HG02763 (cell line): Measurements from ENCODE around the gene PRKCZ.

ENCODE experiments used
- ATAC-seq: cut with Tn5 transposase; IDR thresholded peaks from one replicate; pipeline ENCODE4 v1.9.1; 2021; ENCODE audit warnings: mild to moderate bottlenecking, moderate library complexity; ENCODE audit not compliant: unreplicated experiment

PRKCZ gene

DNA sequence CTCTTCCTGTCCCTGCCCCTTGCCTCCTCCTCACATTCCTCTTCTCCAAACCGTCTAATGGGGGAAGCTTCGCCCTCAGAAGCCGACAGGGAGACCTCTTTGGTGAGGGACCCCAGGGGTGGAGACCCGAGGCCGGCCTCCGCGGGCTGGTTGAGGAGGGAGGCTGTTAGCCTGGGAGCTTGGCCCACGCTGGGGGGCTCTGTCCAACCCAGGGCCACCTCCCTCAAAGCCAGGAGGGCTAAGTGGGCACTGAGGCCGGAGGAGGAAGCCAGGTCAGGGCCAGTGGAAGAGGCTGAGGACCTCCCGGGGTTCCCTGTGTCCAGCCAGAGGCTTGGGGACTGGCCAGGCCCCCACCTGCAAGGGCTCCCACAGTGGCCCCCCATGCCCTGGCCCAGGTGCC lies 25.8 kb upstream of the PRKCZ start:
- no peak for ATAC-seq

DNA sequence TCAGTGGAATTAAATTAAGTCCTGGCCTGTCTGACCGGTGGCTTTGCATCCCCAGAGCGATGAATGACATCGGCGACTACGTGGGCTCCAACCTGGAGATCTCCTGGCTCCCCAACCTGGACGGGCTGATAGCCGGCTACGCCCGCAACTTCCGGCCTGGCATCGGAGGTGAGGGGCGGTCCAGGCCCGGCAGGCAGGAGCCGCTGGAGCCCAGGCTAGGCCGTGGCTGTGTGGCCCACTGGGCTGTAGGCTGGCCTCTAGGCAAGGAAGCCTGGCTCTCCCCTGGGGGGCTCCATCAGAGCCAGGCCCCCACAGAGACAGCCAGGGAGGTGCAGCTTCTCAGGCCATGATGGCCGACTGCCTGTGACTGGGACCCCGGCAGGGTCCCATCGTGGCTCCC lies 25.3 kb upstream of the PRKCZ start:
- ATAC-seq = no peak

DNA sequence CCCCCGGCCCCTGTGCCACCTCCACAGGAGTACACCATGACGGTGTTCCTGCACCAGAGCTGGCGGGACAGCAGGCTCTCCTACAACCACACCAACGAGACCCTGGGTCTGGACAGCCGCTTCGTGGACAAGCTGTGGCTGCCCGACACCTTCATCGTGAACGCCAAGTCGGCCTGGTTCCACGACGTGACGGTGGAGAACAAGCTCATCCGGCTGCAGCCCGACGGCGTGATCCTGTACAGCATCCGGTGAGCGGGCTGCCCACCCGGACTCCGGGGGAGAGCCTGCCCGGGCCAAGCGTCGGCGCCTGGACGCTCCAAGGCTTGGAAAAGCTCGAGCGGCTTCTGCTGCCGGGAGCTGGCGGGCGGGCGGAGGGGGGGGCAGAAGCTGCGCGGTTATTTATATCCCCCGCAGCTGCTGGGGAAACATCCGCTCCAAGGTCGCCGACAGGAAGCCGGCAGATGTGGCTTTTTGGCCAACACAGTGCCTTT lies 24.7 kb upstream of the PRKCZ start:
- ATAC-seq = no peak

DNA sequence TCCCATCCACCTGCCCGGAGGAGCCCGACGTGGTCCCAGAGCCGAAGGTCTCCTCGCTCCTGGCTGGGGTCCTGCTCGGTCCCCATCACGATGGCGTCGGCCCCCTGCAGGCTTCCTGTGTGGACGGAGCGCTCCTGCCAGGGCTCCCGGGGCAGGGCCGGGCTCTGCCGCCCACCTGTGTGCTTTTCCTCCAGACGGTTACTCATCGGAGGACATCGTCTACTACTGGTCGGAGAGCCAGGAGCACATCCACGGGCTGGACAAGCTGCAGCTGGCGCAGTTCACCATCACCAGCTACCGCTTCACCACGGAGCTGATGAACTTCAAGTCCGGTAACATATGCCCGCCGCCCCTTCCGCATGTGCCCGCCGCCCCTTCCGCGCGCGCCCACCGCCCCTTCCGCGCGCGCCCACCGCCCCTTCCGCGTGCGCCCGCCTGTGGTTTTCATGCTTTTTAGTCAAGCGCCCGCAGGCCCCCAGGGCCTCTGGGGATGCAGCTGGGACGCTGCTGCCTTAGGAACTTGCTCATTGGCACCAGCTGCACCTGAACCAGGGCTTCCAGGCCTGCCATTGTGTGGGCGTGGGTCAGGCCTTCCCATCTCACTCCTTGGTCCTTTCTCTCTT lies 22.1 kb upstream of the PRKCZ start:
- no peak for ATAC-seq

DNA sequence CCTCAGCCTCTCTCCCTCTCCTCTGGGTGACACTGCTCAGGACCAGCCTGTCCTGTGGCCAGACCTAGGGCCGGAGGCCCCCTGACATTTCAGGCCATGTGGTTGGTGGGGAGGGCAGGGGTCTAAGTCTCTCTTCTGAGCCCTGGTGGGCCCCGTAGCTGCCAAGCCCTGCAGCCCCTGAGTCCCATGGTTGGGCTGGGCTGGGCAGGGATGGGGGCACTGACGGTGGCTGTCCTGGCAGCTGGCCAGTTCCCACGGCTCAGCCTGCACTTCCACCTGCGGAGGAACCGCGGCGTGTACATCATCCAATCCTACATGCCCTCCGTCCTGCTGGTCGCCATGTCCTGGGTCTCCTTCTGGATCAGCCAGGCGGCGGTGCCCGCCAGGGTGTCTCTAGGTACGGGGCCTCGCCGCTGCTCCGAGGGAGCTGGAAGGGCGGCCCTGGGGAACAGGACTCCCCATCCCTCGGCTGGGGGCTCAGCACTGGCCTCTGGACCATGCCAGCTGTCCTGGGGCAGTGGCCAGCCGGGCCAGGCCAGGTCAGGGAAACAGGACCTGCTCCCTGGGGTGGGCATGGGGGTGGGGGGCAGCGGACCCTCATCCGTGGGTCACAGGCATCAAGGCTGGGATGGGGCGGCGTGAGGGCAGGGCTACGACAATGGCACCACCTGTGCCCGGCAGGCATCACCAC lies 21.2 kb upstream of the PRKCZ start:
- no peak for ATAC-seq

DNA sequence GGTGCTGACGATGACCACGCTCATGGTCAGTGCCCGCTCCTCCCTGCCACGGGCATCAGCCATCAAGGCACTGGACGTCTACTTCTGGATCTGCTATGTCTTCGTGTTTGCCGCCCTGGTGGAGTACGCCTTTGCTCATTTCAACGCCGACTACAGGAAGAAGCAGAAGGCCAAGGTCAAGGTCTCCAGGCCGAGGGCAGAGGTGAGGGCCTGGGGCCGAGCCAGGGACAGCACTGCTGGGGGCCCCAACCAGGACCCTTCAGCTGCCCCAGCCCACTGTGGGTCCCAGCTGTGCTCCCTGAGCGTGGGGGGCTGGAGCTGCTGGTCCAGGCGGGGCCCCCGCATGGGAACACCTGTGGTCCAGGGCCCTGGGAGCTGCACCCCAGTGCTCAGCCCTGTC lies 20.6 kb upstream of the PRKCZ start:
- ATAC-seq = no peak

DNA sequence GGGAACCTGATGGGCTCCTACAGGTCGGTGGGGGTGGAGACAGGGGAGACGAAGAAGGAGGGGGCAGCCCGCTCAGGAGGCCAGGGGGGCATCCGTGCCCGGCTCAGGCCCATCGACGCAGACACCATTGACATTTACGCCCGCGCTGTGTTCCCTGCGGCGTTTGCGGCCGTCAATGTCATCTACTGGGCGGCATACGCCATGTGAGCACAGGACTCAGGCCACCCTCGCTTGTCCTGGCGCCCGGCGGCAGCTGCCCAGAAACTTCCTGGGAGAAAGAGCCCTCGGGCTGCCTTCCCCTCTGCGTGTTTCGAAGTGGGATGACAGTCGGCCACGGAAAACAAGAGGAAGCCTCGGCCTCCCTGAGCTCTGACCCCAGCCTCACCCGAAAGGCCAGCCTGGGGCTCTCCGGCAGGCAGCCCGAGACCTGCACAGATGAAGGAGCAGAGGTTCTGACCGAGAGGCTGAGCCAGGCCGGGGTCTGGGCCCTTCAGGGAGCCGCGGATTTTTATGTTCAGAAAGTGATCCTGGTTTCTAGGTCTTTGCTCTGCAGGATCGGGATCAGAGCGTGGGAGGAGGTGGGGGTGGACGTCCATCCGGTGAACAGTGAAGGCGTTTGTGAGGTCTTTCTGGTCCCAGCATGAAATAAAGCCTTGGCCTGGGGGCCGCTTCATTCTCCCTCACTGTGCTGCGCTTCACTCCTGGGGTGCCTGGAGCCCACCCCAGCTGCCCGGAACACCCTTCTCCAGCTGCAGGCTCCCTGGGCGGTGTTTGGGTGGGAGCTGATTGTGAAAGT lies 19.9 kb upstream of the PRKCZ start:
- ATAC-seq = no peak

DNA sequence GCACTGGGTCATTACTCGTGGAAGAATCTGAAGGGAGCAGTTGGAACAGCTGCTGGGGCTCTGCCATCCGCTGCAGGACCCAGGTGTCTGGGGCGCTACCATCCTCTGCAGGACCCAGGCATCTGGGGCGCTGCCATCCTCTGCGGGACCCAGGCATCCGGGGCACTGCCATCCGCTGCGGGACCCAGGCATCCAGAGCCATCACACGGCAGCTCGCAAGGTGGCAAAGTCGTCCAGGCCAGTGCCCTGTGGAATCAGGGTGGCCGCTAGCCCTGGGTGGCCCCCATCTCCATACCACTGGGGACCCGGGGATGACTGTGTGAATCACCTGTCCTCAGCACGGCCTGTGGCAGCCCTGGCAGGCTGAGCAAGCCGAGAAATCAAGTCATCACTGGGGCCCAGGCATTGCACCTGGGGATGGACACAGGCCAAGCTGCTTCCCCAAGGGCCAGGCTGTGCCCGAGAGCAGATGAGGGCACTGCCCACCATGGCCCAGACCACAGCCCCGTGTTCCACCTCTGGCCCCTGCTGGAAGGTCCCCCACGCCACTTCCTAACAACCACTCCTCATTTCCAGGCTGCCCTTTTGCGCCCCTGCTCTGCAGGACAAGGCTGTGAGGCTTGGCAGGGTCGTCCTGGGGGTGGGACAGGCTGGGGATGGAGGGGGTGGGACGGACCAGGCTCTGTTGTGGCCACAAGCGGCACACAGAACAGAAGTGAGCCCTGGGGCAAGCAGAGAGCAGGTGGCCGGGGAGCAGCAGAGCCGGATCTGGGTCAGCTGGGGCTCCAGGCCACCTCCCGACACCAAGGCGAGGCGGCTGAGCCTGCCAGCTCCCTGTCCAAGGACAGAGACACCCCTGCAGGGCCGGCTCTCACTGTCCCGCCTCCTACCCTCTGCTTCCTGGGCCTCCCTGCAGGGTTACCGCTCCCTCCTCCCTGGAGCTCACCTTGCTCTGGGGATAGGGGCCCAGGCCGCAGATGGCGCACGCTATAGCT lies 18.4 kb upstream of the PRKCZ start:
- no peak for ATAC-seq

DNA sequence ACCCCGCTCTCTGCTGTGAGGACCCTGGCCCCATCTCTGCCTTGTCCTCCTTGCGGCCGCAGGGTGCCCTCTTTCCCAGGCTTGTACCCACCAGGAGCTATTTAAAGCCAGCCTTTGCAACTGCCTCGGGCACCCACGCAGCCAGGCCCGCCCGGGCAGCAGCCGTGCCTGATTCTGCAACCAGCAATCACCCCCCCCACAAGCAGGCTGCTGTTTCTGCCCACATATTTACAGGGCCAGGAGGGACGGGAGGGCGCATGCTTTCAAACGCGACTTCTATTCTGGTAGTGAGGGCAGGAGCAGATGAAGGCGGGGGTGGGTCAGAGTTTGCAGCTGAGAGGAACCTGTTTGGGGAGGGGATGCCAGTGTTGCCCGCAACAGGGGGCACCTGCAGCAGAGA lies 17.5 kb upstream of the PRKCZ start:
- ATAC-seq = no peak

DNA sequence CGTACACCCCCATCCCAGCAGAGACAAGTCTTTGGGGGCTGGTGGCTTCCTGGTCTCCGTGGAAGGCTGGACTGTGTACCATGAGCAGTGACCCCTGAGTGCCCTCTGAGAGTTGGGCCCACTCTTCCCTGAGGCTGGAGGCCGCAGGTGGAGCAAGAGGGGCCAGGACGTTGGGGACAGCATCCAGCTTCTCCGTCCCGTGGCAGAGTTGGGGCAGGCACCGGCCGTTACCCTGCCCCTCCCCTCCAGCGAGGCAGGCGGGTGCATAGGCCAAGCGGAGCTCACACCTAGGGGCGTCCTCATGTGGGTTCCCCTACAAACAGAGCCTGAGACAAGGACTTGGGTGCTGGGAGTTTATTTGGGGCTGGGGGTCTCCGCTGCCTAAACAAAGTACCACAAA lies 17.0 kb upstream of the PRKCZ start:
- no peak for ATAC-seq

DNA sequence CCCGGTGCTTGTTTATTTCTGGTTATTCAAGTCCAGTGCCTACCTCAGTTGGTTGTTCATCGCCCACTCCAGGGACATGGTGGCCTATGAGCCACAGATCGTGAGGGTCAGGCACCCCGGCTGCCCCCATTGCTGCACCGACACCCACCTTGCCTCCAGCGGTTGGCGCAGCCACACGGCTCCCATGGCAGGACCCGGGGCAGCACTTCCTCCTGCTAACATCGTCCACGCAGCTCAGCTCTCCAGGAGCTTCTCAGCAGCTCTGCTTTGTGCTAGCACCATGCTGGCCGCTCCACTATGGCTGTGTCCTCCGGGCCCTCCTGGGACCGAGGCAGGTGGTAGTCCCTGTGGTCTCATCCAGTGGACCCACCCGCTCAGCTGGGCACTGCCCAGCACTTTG lies 13.9 kb upstream of the PRKCZ start:
- ATAC-seq = no peak

DNA sequence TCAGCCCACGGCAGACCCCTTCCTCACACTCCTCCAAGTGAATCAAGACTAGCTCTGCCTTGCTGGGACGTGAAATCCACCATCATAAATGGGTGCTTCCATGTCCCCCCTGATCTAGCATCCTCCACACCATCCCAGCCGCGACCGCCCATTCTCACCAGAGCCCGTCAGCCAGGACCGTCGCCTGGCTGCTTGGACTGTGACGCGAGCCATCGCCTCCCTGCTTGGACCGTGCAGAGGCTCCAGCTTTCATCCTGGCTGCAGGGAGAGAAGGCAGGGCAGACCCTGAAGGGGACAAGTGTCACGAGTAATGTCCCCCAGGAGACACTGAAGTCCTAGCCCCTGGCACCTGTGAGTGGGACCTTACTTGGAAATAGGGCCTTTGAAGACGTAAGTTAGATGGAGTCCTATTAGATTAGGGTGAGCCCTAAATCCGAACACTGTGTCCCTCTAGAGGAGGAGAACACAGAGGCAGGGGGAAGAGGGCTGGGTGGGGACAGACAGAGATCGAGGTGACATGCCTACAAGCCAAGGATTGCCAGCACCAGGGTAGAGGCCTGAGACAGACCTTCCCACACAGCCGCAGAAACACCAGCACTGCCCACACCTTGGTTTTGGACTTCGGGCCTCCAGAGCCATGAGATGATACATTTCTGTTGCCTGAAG lies 12.8 kb upstream of the PRKCZ start:
- ATAC-seq = no peak

DNA sequence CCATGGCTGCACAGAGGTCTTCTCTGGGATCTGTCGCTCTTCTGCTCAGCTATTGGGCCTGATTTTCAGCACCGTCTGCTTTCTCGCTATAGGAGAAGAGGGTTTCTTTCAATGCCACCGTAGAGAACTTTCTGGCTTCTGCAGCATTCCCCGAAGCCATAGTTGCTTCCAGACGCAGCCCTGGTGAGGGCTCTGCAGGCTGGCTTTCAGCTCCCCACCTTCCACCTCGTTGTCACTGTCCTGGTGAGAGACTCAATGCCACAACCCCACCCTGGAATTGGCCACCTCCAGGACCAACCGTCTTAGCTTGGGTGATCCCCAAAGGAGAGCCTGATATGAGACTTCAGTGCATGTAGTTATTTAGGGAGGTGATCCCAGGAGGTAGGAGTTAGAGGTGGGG lies 12.0 kb upstream of the PRKCZ start:
- ATAC-seq = no peak

DNA sequence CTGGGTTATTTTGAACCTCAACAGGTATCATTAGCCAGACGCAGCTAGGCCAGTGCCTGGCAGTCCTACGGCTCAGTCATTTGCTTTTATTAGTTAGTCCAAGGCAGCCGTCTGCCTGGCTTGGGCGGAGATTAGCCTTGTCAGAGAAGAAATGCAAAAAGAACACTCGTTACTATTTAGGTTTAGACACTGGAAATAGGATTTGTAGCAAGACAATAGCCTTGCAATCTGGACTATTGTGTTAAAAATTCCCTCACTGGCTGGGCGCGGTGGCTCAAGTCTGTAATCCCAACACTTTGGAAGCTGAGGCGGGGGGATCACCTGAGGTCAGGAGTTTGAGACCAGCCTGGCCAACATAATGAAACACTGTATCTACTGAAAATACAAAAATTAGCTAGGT lies 11.0 kb upstream of the PRKCZ start:
- no peak for ATAC-seq

DNA sequence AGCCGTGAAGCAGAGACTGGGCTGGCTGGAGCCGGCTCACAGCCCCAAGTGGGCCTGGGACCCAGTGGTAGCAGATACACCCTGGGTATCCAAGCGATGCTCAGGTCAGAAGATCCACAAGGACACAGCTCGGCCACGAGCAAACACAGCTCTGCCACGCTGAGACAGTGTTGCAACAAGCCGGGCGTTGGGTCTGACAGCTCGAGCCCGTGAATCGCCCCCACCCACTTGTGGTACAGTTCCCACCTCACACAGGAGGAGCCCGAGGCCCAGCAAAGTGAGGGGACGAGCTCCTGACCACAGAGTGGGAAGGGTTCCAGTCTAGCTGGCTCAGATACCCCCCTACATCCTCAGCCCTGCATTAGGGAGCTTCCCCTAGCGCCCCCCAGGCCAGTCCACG lies 8.9 kb upstream of the PRKCZ start:
- no peak for ATAC-seq

DNA sequence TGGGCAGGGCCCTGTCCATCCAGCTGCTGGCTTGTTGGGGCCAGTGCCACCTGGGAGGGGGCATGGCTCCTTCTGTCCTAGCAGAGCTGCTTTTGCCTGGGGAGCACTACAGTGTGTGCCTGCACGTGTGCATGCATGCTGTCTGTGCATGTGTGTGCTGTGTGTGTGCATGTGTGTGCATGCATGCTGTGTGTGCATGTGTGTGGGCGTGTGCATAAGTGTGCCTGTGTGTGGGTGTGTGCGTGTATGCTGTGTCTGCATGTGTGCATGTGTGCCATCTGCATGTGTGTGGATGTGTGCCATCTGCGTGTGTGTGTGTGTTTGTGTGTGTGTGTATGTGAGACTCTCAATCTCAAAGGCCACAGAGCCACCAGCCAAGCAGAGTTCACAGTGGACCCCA lies 8.3 kb upstream of the PRKCZ start:
- ATAC-seq = no peak

DNA sequence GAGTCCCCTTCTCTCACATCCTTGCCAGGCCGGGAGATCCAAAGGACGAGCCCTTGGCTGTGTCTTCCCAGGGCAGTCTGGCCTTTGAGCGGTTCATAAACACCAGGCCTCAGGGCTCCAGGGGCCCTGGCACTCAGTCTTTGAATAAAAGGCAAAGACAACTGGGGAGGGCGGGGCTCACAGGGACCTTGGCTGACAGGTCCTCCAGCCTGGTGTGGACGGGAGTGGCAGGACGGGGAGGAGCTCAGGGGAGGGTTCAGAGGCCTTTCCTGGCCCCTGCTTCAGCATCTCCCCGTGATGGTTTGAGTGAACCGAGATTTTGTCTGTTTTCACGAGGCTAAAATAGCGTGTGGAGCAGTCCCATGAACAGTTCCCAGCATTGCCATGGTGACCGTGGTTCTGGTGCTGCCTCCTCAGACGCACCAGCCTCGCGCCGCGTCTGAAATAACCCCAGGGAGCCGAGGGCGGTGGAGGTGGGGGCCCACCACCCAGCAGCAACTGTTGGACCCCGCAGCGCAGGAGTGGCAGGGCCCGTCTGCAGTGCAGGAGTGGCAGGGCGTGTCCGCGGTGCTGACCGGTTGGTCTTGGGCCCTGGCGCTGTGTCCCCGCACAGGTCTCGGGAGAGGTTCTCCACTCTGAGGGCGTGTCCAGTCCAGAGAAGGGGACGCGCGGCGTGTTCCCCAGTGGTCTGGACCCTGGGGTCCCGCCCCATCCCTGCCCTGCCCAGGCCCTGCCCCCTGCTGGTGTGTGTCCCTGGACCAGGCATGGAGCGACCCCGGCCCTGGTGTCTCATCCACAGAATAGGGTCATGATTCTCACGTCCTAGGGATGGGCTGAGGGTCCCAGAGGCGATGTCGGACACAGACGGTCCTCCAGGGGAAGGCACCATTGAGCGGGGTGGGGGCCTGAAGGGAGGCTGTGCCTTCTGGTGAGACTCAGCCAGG lies 7.1 kb upstream of the PRKCZ start:
- ATAC-seq = no peak

DNA sequence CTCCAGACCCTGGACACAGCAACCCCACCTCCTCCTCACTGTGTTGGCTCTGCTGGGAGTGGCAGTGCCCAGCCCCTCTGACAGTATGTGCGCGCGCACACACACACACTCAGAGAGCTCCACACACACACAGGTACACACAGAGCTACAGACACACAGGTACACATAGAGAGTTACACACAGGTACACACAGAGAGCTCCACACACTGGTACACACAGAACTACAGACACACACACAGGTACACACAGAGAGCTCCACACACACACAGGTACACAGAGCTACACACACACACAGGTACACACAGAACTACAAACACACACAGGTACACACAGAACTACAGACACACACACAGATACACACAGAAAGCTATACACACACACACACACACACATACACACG lies 6.3 kb upstream of the PRKCZ start:
- no peak for ATAC-seq
